ENCODE results near the gene ZNF609. TPM values are rescaled to one million over a fixed set of nuclear protein-coding genes. Genes with fewer than 3 reads are reported as not detected.
A peak's percentile ranks its signal among the peaks of the same experiment; 100 is the strongest.
"Not testable (repeated sequence)": the region's sequence is repeated elsewhere in the genome, so short reads cannot be mapped to it uniquely, and the experiment has no call there.

ZNF609 gene
- total RNA-seq, 1 donor from 2014 or later: 40.0 TPM

GRCh38 chr15:64574301-64575017 is 114.1 kb downstream of the ZNF609 start:
- no peak for DNase-seq (ENCODE audit: extremely low read depth, low read depth, low spot score)

DNA sequence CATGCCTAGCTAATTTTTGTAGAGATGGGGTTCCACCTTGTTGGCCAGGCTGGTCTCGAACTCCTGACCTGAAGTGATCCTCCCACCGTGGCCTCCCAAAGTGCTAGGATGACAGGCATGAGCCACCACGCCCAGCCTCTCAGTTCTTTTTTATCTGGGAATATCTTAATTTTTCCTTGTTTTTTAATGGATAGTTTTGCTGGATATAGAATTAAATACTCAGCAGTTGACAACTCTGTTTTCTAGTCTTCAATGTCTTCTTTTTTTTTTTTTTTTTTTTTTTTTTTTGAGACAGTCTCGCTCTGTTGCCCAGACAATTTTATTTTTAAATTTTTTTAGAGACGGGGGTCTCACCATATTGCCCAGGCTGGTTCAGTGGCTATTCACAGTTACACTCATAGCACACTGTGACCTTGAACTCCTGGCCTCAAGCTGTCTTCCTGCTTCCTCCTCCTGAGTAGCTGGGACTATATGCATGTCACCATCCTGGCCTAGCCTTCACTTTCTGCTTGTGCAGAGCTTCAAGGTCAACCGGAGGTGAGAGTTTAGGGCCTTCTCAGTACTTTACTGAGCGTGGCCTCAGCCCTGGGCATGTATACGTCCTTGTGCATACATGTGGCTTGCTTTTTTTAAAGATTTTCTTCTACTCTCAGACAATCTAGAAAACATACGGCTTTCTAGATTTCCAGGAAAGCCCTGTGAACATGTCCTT is 120.5 kb downstream of the ZNF609 start:
- DNase-seq (ENCODE audit: extremely low read depth, low read depth, low spot score): no peak

DNA sequence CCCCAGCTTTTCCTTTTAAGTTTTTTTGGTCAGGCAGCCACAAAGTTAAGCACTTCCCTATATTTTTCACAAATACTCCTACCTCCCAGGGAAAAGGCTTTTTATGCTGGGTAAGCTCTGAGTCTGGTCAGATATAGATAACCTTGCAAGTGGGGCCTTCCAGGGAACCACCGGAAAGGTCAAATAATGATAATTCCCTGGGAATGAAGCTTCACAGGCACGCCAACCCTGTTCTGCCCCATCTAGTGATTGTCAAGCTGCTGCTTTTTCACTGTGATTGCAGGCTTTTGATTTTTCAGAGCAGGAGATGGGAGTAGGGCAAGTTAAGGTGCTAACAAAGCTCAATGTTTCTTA is 121.0 kb downstream of the ZNF609 start:
- no peak for DNase-seq (ENCODE audit: extremely low read depth, low read depth, low spot score)

GRCh38 chr15:64582202-64582601 is 121.8 kb downstream of the ZNF609 start:
- no peak for DNase-seq (ENCODE audit: extremely low read depth, low read depth, low spot score)

DNA sequence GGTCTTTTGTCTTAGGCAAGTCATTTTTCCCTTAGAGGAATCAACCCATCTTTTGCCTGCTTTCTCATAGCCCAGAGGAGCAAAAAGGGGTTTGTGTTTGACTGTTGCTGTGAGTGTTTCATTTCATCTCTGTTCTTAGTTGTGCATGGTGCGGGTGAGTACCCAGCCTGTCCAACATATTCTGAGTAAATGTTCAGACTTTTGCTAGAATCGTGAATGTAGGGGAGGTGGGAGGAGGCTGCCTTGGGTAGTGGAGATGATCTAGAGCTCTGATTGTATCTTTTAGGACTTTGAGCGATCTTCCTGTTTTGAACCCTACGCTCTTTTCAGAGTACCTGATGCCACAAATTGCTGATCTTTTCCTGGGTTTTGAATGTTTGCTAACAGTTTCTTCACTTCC is 123.1 kb downstream of the ZNF609 start:
- no peak for DNase-seq (ENCODE audit: extremely low read depth, low read depth, low spot score)

DNA sequence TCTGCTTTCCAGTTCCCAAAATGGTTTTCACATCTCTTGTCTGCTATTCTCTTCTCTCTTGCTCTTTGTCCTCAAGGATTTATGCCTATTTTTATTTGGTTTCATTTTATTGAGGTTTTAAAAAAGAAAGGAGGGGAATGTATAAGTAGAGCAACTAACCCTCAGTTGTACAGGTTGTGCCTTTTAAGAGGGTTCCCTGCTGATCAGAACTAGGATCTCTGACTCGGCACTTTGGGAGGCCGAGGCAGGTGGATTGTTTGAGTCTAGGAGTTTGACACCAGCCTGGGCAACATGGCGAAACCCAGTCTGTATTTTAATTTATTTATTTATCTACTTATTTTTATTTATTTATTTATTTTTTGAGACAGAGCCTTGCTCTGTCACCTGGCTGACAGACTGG is 123.6 kb downstream of the ZNF609 start:
- DNase-seq (ENCODE audit: extremely low read depth, low read depth, low spot score): no peak

DNA sequence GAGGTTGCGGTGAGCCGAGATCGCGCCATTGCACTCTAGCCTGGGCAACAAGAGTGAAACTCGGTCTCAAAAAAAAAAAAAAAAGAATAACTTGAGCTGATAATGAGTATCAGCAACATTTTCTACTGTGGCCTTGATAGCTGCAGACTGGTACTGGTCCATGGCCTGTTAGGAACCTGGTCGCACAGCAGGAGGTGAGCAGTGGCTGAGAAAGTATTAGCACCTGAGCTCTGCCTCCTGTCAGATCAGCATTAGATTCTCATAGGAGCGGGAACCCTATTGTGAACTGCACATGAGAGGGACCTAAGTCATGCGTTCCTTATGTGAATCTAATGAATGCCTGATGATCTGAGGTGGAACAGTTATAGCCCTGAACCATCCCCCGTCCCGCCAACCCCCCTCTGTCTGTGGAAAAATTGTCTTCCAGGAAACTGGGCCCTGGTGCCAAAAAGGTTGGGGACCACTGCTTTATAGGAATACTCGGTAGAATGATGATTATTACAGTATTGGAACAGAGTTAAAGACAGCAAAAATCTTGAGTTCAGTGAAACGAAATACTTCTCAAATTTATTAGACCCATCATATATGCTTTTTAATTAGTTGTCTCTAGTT is 126.0 kb downstream of the ZNF609 start:
- no peak for DNase-seq (ENCODE audit: extremely low read depth, low read depth, low spot score)

DNA sequence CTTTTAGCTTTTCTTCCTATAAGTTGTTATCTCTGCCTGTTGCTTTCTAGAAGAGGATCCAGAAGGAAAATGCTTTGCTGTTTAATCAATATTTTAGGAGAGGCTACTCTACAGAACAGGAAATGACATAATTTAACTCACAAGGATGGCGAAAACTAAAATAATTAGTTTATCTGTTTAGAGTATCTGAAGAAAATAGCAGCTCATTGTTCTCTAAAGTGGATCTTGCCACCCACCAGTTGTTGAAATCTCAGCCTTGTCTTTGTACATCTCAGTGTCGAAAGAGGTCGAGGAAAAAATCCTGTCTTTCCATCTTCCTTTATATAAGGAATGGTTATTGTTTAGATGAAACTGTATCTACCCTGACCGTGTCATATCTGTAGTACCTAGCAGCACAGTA is 126.6 kb downstream of the ZNF609 start:
- DNase-seq (ENCODE audit: extremely low read depth, low read depth, low spot score): no peak

DNA sequence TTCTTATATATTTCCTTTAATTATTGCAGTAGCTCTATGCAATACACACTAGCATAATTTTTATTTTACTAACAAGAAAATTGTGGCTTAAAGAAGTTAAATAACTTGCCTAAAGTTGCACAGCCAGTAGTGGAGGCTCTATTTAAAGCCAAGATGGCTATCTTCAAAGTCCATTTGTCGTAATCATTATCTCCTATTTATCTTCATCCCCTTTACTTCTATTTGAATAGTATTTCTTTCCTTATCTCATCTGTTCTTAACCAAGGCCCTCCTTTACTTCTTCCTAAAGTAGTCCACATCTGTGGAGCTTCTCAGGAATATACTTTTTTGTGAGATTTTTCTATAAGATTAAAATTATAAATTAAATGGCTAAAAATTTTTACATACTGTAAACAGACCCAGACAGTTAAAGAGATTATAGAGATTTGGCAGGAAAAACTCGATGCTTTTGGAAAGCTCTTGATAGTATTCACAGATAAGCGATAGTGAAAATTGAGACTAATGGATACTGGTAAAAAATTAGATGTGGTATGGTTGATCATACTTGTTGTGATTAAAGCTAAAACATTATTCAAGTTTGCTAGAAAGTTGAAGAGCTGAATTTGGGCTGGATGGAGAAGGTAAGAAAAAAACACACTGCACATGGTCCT is 129.2 kb downstream of the ZNF609 start:
- DNase-seq (ENCODE audit: extremely low read depth, low read depth, low spot score): no peak

- DNase-seq (ENCODE audit: extremely low read depth, low read depth, low spot score): not testable (repeated sequence)
Measured at GRCh38 chr15:64592845-64593244, 132.5 kb downstream of the ZNF609 start.

GRCh38 chr15:64596701-64597476 is 136.5 kb downstream of the ZNF609 start:
- peak; percentile 18 for DNase-seq (ENCODE audit: extremely low read depth, low read depth, low spot score)

DNA sequence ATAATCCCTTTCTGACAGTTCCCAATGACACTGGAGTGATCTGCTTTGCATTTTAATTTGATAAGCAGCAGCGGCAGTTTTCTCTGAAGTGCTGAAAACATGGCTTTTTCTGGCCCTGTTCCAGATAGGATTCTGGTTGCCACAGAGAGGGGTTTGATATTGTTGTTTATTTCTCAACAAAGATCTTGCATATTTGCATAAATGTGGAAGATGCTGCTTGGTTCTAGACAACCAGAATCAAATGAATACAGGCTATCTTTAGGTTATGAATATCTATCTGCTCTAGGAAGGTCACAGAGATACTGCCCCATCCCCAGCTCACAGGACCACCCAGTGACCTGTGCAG is 137.1 kb downstream of the ZNF609 start:
- DNase-seq (ENCODE audit: extremely low read depth, low read depth, low spot score): peak; percentile 14

DNA sequence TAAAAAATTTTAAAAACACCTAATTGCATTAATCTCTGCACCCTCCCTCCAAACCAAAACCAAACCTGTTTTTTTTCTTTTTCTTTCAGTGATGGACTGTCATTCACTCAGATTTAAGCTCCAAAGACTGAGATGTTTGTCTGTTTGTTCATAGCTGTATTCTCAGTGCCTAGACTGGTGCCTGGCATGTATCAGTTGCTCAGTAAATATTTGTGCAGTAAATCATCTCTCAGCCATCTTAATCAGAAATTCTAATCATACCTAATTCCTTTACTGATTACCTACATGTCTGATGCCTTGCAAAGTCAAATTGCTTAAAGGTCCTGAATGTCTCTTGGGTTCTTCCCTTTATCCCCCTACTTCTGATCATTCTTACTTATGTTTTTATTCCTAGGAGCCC is 138.8 kb downstream of the ZNF609 start:
- DNase-seq (ENCODE audit: extremely low read depth, low read depth, low spot score): no peak

DNA sequence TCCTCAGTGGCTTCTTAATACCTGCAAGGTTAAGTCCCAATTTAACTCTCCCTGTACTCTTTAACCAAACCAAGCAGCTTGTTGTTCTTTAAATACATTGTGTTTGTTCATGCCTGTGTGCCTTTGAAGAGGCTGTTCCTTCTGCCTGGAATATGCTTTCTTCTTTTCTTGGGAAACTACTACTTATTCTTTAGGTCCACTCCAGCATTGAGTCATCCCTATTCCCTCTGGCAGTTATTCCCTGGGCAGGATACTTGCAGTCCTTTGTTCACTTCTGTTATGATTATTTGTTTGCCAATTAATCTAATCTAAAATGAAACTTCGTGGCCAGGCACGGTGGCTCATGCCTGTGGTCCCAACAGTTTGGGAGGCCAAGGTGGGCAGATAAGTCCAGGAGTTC is 139.3 kb downstream of the ZNF609 start:
- no peak for DNase-seq (ENCODE audit: extremely low read depth, low read depth, low spot score)

GRCh38 chr15:64600794-64601193 is 140.4 kb downstream of the ZNF609 start:
- DNase-seq (ENCODE audit: extremely low read depth, low read depth, low spot score): no peak

DNA sequence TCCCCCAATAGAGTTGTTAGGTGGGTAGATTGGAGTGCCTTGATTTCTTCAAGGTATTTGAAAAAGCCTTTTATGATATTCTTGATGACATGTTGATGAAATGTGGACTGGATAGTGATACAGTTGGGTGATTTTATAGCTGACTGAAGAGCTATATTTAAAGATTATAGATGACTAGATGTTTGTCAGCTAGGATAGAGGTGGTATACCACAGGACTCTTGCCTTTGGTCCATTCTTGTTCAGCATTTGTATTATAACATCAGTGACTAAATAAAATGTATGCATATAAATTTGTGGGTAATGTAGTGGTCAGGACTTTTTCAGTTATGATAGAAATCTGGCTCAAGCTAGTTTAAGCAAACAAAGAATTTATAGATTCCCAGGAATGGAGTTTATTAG is 143.9 kb downstream of the ZNF609 start:
- no peak for DNase-seq (ENCODE audit: extremely low read depth, low read depth, low spot score)

GRCh38 chr15:64607416-64607815 is 147.0 kb downstream of the ZNF609 start:
- not testable (repeated sequence) for DNase-seq (ENCODE audit: extremely low read depth, low read depth, low spot score)

- no peak for DNase-seq (ENCODE audit: extremely low read depth, low read depth, low spot score)
Measured at GRCh38 chr15:64610257-64610919, 150.0 kb downstream of the ZNF609 start.

- DNase-seq (ENCODE audit: extremely low read depth, low read depth, low spot score): no peak
Measured at GRCh38 chr15:64611085-64611725, 150.8 kb downstream of the ZNF609 start.

- DNase-seq (ENCODE audit: extremely low read depth, low read depth, low spot score): no peak
Measured at GRCh38 chr15:64614519-64614918, 154.1 kb downstream of the ZNF609 start.

All from glomerular endothelial cell (primary cell).